HEK293 (cell line): ENCODE results near the gene VPS35L.

ENCODE experiments used
- CTCF ChIA-PET: fragments of 350-600 bp; formaldehyde crosslinking; extraction: SDS; loops from one replicate; lab custom pipeline; 2021; ENCODE audit warnings: antibody characterized with exemption; lab: Yijun Ruan, JAX
- POLR2A ChIA-PET: fragments of 300-600 bp; formaldehyde crosslinking; extraction: SDS; loops from one replicate; lab custom pipeline; 2020; ENCODE audit warnings: antibody characterized with exemption, inconsistent platforms; lab: Yijun Ruan, JAX
- H3K27ac ChIP-seq: fragments of 200-500 bp; sonication (Bioruptor generic); 2 replicates; pipeline ENCODE4 v1.5.1; 2014; ENCODE audit warnings: low read depth, low read length, control low read depth, inconsistent platforms; ENCODE audit errors: extremely low read depth
- H3K36me3 ChIP-seq, 2 experiments: fragments of 200-500 bp in 1 of 2; sonication (Bioruptor generic) in 1 of 2; 1 replicate in 1 of 2; 2 replicates in 1 of 2; pipeline ENCODE4 v1.5.1; 2014 to 2017; ENCODE audit warnings: inconsistent platforms in 2 of 2, low read length in 2 of 2; ENCODE audit not compliant: control insufficient read depth in 2 of 2, insufficient read depth in 1 of 2
- H3K4me1 ChIP-seq: fragments of 200-500 bp; sonication (Bioruptor generic); 2 replicates; pipeline ENCODE4 v1.5.1; 2014; ENCODE audit warnings: mild to moderate bottlenecking, low read length, inconsistent platforms; ENCODE audit not compliant: control insufficient read depth, insufficient read depth
- H3K4me3 ChIP-seq: 2 replicates; pipeline ENCODE4 v1.5.1; 2011; ENCODE audit warnings: low read depth, mild to moderate bottlenecking, control low read depth, low read length, moderate library complexity
- H3K9me3 ChIP-seq: fragments of 200-500 bp; sonication (Bioruptor generic); 2 replicates; pipeline ENCODE4 v1.5.1; 2014; ENCODE audit warnings: low read depth, low read length, inconsistent platforms; ENCODE audit not compliant: control insufficient read depth, insufficient read depth
- BCL11A ChIP-seq: fragments of 450-650 bp; formaldehyde crosslinking; IDR thresholded peaks from 2 replicates; pipeline ENCODE4 v1.5.1; 2016; ENCODE audit warnings: low read depth, missing biosample characterization, missing genetic modification characterization
- GLIS1 ChIP-seq: fragments of 450-650 bp; formaldehyde crosslinking; IDR thresholded peaks from 2 replicates; pipeline ENCODE4 v1.5.1; 2016; ENCODE audit warnings: missing biosample characterization, missing genetic modification characterization
- KLF10 ChIP-seq: fragments of 450-650 bp; IDR thresholded peaks from 2 replicates; pipeline ENCODE4 v1.5.1; 2018; ENCODE audit warnings: missing biosample characterization, mild to moderate bottlenecking, missing genetic modification characterization
- KLF7 ChIP-seq: fragments of 450-650 bp; formaldehyde crosslinking; IDR thresholded peaks from 2 replicates; pipeline ENCODE4 v1.5.1; 2016; ENCODE audit warnings: missing biosample characterization, missing genetic modification characterization, borderline replicate concordance
- OVOL3 ChIP-seq: fragments of 450-650 bp; formaldehyde crosslinking; IDR thresholded peaks from 2 replicates; pipeline ENCODE4 v1.5.1; 2016; ENCODE audit warnings: missing biosample characterization, missing genetic modification characterization
- YY1 ChIP-seq: fragments of 450-650 bp; formaldehyde crosslinking; IDR thresholded peaks from 2 replicates; pipeline ENCODE4 v1.5.1; 2018; ENCODE audit warnings: missing biosample characterization, missing genetic modification characterization
- ZBTB1 ChIP-seq: fragments of 450-650 bp; formaldehyde crosslinking; IDR thresholded peaks from 2 replicates; pipeline ENCODE4 v1.5.1; 2016; ENCODE audit warnings: missing biosample characterization, missing genetic modification characterization
- ZBTB10 ChIP-seq: fragments of 450-650 bp; formaldehyde crosslinking; IDR thresholded peaks from 2 replicates; pipeline ENCODE4 v1.5.1; 2016; ENCODE audit warnings: missing biosample characterization, missing genetic modification characterization
- ZFHX2 ChIP-seq: fragments of 450-650 bp; formaldehyde crosslinking; conservative IDR thresholded peaks from 2 replicates; pipeline ENCODE4 v1.5.1; 2016; ENCODE audit warnings: missing biosample characterization, missing genetic modification characterization
- ZFP3 ChIP-seq: fragments of 450-650 bp; formaldehyde crosslinking; IDR thresholded peaks from 2 replicates; pipeline ENCODE4 v1.5.1; 2016; ENCODE audit warnings: low read depth, missing biosample characterization, missing genetic modification characterization
- ZFP69B ChIP-seq: fragments of 450-650 bp; formaldehyde crosslinking; IDR thresholded peaks from 2 replicates; pipeline ENCODE4 v1.5.1; 2016; ENCODE audit warnings: missing biosample characterization, missing genetic modification characterization
- ZIC2 ChIP-seq: fragments of 450-650 bp; formaldehyde crosslinking; IDR thresholded peaks from 2 replicates; pipeline ENCODE4 v1.5.1; 2016; ENCODE audit warnings: missing biosample characterization, missing genetic modification characterization
- ZNF280C ChIP-seq: fragments of 450-650 bp; formaldehyde crosslinking; IDR thresholded peaks from 2 replicates; pipeline ENCODE4 v1.5.1; 2016; ENCODE audit warnings: missing biosample characterization, missing genetic modification characterization
- ZNF335 ChIP-seq: fragments of 450-650 bp; formaldehyde crosslinking; conservative IDR thresholded peaks from 2 replicates; pipeline ENCODE4 v1.5.1; 2016; ENCODE audit warnings: missing biosample characterization, missing genetic modification characterization
- ZNF404 ChIP-seq: fragments of 450-650 bp; formaldehyde crosslinking; IDR thresholded peaks from 2 replicates; pipeline ENCODE4 v1.5.1; 2017; ENCODE audit warnings: missing biosample characterization, missing genetic modification characterization
- ZNF544 ChIP-seq: fragments of 450-650 bp; formaldehyde crosslinking; IDR thresholded peaks from 2 replicates; pipeline ENCODE4 v1.5.0; 2017; ENCODE audit warnings: missing biosample characterization, missing genetic modification characterization
- ZNF654 ChIP-seq: fragments of 450-650 bp; formaldehyde crosslinking; IDR thresholded peaks from 2 replicates; pipeline ENCODE4 v1.5.1; 2016; ENCODE audit warnings: low read depth, missing biosample characterization, missing genetic modification characterization
- ZNF664 ChIP-seq: fragments of 450-650 bp; formaldehyde crosslinking; IDR thresholded peaks from 2 replicates; pipeline ENCODE4 v1.5.1; 2016; ENCODE audit warnings: missing biosample characterization, missing genetic modification characterization
- ZNF747 ChIP-seq: fragments of 450-650 bp; formaldehyde crosslinking; IDR thresholded peaks from 2 replicates; pipeline ENCODE4 v1.5.1; 2016; ENCODE audit warnings: missing biosample characterization, missing genetic modification characterization
- ZNF837 ChIP-seq: fragments of 450-650 bp; formaldehyde crosslinking; IDR thresholded peaks from 2 replicates; pipeline ENCODE4 v1.5.1; 2016; ENCODE audit warnings: missing biosample characterization, missing genetic modification characterization
- TF ChIP-seq, protein P1 (sequence below): fragments of 450-650 bp; formaldehyde crosslinking; IDR thresholded peaks from 2 replicates; pipeline ENCODE4 v1.5.1; 2016; ENCODE audit warnings: missing biosample characterization, missing genetic modification characterization
- TF ChIP-seq, protein P2 (sequence below): fragments of 450-650 bp; formaldehyde crosslinking; IDR thresholded peaks from 2 replicates; pipeline ENCODE4 v1.5.0; 2017; ENCODE audit warnings: missing biosample characterization, missing genetic modification characterization, borderline replicate concordance
- TF ChIP-seq, protein P3 (sequence below): fragments of 450-650 bp; formaldehyde crosslinking; IDR thresholded peaks from 2 replicates; pipeline ENCODE4 v1.5.1; 2016; ENCODE audit warnings: missing biosample characterization, missing genetic modification characterization, low read depth

The VPS35L gene

GRCh38 chr16:19645557-19645981 lies 90.1 kb downstream of the VPS35L start:
- TF ChIP-seq ZNF837 (tag by site-specific recombination) (no peak), KLF7 (tag by site-specific recombination) (no peak), YY1 (no peak), ZBTB10 (tag by site-specific recombination) (no peak), ZNF280C (no peak), GLIS1 (peak; percentile 23; the same call in 1 of the 2 replicates), KLF10 (tag by site-specific recombination) (peak; percentile 39; the same call in 1 of the 2 replicates), ZIC2 (tag by site-specific recombination) (peak; percentile 55), ZNF747 (no peak)
- Histone ChIP-seq H3K27ac (no peak overlapping the region), H3K4me1 (no peaks in the 10 kb centered on the region; the same call in 1 of the 2 replicates), H3K4me3 (no peak overlapping the region), H3K9me3 (no peaks in the 10 kb centered on the region), H3K36me3 (peaks cover 3 to 11% of the 10 kb centered on the region in 2 experiments; a peak in 2 of 3 replicates)
- ChIA-PET CTCF (interaction anchor here (0.6 to 0.8 kb wide), 2 partner anchors 262 to 559 kb away, joined by 3 read pairs; no protein-coding TSS in a partner anchor), POLR2A (no interaction called here)

DNA sequence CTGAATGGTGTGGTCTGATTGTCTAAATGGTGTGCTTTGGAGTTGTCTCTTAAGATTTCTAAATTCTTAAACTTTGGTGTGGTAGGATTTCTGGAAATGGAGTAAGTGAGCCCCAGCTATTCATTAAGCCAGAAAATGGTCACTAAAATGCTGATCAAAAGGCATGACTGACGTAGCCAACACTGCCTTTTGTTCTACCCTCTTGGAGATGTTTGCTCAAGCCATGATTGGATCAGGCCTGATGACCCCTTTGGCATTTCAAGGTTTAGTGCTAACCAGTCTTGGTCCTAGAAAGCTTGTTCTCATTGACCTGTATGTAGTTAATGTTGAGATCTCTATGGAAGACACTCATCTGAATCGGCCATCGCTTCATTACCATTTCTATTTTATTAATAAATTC lies 94.5 kb downstream of the VPS35L start:
- Histone ChIP-seq H3K4me1 (no peaks in the 10 kb centered on the region), H3K4me3 (no peak overlapping the region), H3K9me3 (no peaks in the 10 kb centered on the region), H3K36me3 (peaks cover 12 to 35% of the 10 kb centered on the region in 2 experiments; a peak in 2 of 3 replicates), H3K27ac (no peak overlapping the region)
- CTCF ChIA-PET: interaction anchor here (0.7 to 1.0 kb wide), 2 partner anchors 13 to 45 kb away, joined by 3 read pairs; no protein-coding TSS in a partner anchor
- TF ChIP-seq ZFP3: no peak
- TF ChIP-seq, protein P1, sequence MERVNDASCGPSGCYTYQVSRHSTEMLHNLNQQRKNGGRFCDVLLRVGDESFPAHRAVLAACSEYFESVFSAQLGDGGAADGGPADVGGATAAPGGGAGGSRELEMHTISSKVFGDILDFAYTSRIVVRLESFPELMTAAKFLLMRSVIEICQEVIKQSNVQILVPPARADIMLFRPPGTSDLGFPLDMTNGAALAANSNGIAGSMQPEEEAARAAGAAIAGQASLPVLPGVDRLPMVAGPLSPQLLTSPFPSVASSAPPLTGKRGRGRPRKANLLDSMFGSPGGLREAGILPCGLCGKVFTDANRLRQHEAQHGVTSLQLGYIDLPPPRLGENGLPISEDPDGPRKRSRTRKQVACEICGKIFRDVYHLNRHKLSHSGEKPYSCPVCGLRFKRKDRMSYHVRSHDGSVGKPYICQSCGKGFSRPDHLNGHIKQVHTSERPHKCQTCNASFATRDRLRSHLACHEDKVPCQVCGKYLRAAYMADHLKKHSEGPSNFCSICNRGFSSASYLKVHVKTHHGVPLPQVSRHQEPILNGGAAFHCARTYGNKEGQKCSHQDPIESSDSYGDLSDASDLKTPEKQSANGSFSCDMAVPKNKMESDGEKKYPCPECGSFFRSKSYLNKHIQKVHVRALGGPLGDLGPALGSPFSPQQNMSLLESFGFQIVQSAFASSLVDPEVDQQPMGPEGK (tag by site-specific recombination): no peak
- no peak for TF ChIP-seq ZNF654
- POLR2A ChIA-PET: no interaction called here

DNA sequence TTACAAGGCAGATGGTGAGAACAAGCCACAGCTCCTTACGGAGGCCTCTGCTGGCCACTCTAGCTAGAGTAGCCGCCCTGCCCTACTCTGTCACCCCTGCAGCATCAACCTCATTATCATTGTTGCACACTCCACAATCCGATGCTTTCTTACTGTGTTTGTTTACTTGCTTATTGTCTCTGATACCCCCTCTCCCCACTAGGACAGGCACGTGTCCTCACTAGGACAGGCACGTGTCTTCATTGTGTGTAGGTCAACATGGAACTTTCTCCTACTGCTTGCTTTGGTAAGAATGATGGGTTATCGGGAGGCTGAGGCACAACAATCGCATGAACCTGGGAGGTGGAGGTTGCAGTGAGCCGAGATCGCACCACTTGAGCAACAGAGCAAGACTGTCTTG lies 98.6 kb downstream of the VPS35L start:
- H3K4me1 ChIP-seq: no peaks in the 10 kb centered on the region
- peaks cover 8 to 32% of the 10 kb centered on the region in 2 experiments; a peak in 2 of 3 replicates for H3K36me3 ChIP-seq
- no peak for TF ChIP-seq ZNF664 (tag by site-specific recombination)
- TF ChIP-seq ZNF335: no peak
- TF ChIP-seq ZNF544: no peak
- TF ChIP-seq OVOL3 (tag by site-specific recombination): no peak
- no peak for TF ChIP-seq ZNF404 (tag by site-specific recombination)
- TF ChIP-seq ZFP69B (tag by site-specific recombination): no peak
- TF ChIP-seq, protein P2, sequence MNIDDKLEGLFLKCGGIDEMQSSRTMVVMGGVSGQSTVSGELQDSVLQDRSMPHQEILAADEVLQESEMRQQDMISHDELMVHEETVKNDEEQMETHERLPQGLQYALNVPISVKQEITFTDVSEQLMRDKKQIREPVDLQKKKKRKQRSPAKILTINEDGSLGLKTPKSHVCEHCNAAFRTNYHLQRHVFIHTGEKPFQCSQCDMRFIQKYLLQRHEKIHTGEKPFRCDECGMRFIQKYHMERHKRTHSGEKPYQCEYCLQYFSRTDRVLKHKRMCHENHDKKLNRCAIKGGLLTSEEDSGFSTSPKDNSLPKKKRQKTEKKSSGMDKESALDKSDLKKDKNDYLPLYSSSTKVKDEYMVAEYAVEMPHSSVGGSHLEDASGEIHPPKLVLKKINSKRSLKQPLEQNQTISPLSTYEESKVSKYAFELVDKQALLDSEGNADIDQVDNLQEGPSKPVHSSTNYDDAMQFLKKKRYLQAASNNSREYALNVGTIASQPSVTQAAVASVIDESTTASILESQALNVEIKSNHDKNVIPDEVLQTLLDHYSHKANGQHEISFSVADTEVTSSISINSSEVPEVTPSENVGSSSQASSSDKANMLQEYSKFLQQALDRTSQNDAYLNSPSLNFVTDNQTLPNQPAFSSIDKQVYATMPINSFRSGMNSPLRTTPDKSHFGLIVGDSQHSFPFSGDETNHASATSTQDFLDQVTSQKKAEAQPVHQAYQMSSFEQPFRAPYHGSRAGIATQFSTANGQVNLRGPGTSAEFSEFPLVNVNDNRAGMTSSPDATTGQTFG (tag by site-specific recombination): no peak
- no peak for TF ChIP-seq ZBTB1 (tag by site-specific recombination)
- TF ChIP-seq, protein P3, sequence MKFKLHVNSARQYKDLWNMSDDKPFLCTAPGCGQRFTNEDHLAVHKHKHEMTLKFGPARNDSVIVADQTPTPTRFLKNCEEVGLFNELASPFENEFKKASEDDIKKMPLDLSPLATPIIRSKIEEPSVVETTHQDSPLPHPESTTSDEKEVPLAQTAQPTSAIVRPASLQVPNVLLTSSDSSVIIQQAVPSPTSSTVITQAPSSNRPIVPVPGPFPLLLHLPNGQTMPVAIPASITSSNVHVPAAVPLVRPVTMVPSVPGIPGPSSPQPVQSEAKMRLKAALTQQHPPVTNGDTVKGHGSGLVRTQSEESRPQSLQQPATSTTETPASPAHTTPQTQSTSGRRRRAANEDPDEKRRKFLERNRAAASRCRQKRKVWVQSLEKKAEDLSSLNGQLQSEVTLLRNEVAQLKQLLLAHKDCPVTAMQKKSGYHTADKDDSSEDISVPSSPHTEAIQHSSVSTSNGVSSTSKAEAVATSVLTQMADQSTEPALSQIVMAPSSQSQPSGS (tag by site-specific recombination): no peak
- no peak for TF ChIP-seq BCL11A (tag by site-specific recombination)
- no peak for TF ChIP-seq ZFHX2 (tag by site-specific recombination)
- ChIA-PET CTCF (no interaction called here), POLR2A (no interaction called here)
- no peaks in the 10 kb centered on the region for H3K9me3 ChIP-seq
- no peak overlapping the region for H3K4me3 ChIP-seq
- H3K27ac ChIP-seq: no peak overlapping the region
